Endometrial microvascular endothelial cells (primary cell): Measurements from ENCODE around the gene MYMK. TPM values are rescaled to one million over a fixed set of nuclear protein-coding genes. Genes with fewer than 3 reads are reported as not detected.

ENCODE experiments used
- in situ Hi-C: cut with HindIII; loops from 2 replicates; pipeline ENCODE4 v1.10.0; 2017; ENCODE audit warnings: low sequenced_read_pairs, low pct_unique_long_range_greater_than_20kb; ENCODE audit errors: inconsistent ontology term
- total RNA-seq: library from RNA; depleted of rRNA; stranded (reverse); fragments of >200 nt; gene quantifications from one replicate; pipeline ENCODE4 v1.2.3, GENCODE V29; 2015; ENCODE audit errors: inconsistent ontology term

Gene MYMK
- total RNA-seq, 1 donor from 2014 or later = not detected

DNA sequence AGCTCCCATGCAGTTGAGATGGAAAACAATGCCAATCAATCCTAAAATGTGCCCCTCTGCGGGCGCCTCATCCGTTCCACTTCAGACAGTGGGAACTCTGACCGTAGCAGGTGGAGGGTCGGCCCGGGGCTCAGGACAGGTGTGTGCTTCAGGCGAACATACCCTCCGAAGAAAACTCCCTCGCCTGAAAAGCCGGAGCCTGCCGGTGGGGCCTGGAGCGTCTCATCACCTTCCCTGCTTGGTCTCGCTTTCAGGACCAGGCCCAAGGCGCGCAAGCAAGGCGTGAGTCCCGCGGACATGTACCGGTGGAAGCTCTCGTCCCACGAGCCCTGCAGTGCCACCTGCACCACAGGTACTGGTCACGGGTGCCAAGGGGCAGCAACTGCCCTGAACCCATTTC lies 36.2 kb upstream of the MYMK start:
- in situ Hi-C loops = no loop called here

DNA sequence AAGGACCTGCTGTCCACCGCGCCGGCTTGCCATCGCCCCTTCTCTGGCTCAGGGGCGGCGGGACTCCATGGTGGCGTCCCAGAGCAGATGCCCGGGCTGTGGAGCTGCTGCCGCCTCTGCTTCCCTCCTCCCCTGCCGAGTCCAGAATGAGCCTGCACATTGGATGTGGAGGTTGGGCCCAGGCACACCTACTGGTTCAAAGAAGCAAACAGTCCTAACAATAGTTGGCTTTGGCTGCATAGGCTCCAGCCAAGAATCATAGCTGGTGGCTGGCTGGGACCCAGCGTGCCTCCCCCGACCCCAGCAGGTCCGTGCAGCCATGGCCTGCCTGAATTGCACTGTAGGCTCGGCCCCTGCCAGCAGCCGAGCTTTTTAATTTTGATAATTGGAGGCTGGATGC lies 35.6 kb upstream of the MYMK start:
- in situ Hi-C loops = no loop called here

DNA sequence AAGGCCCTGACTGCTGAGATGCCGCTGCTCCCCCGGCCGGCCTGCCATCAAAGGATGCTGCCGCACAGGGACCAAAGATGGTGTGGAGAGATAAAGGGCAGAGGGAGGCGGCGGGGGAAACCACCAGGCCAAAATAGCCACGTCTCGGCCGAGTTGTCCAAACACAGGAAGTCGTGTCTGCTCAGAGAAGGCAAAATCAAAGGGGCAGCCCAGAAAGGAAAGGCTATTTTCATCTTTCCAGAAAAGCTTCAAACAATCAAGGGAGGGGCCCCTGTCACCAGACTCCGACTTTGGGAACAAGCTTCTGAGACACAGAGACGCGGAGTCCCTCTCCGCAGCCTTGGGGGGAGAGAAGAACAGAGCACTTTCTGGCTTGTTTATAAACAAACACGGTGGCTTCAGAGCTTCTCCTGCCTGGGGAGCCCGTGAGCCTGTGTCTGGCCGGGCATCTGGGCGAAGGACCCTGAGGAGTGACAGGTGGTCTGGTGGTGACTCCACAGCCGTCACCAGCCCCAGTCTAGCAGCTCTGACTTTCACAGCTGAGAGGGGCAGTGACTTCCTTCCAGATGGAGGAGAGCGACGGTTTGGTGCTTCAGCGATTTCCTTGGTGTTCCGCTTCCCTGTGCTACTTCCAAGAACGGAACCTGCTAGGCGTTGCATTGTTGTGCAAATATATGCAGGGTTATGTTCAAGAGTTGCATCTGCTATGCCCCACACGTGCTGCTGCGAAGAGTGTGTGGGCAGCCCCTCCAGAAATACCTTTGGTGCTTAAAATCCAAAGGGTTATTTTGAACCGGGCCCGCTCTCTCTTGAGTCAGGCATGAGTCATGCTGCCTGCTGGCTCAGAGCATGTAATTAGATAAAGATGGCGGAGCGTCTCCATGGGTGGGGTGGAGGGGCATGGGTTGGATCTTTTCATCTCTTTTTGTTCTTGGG lies 33.7 kb upstream of the MYMK start:
- in situ Hi-C loops = no loop called here

DNA sequence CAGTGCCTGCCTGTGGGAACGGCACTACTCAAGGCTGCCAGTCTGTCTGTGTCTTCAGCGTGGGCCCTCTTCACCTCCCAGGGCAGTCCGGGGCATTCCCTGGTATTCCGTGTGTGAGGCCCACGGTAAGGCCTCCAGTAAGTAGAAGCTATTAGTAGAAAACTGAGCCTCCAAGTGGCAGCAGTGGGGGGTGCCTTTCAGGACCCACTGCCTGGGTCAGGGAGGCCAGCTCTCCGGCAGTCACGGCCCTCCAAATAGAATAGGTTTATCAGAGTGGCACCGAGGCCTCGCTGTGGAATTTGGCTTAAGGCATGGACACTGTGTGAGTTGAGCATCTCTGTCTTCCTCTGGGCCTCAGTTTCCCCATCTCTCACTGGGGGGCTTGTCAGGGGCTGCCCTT lies 32.8 kb upstream of the MYMK start:
- in situ Hi-C loops = no loop called here

DNA sequence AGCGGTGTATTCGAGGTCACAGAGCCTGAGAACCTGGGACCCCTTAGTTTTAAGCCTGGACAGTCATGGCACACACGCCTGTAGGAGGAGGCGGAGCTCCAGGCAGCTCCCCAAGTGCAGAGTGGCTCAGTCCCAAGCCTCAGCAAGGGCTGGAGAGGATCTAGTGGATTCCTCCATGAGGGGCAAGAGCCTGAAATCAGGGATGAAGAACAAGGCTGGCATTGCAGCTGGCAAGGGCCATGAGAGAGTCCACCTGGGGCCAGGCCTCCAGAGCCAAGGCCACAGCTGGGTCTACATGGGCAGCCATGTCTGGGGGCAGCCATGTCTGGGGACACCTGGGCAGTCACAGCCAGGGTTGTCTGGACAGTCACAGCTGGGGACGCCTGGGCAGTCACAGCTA lies 31.6 kb upstream of the MYMK start:
- in situ Hi-C loops = no loop called here

DNA sequence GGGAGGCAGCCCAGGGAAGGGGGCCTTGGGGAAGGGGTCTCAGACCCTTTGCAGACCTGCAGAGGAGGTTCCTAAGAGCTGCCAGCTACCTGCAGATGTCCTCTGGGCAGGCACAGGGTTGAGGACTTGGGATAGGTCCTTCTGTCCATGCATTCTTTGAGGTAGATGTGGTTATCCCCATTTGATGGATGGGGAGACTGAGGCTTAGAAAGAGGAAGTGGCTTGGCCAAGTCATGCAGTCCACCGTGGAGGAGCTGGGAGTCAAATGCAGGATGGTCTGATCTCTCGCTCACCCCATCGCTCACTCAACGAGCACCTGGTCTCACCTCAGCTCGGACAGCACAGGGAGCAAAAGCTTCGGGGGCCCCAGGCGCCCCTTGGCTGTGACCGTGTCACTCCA lies 30.0 kb upstream of the MYMK start:
- in situ Hi-C loops = no loop called here

DNA sequence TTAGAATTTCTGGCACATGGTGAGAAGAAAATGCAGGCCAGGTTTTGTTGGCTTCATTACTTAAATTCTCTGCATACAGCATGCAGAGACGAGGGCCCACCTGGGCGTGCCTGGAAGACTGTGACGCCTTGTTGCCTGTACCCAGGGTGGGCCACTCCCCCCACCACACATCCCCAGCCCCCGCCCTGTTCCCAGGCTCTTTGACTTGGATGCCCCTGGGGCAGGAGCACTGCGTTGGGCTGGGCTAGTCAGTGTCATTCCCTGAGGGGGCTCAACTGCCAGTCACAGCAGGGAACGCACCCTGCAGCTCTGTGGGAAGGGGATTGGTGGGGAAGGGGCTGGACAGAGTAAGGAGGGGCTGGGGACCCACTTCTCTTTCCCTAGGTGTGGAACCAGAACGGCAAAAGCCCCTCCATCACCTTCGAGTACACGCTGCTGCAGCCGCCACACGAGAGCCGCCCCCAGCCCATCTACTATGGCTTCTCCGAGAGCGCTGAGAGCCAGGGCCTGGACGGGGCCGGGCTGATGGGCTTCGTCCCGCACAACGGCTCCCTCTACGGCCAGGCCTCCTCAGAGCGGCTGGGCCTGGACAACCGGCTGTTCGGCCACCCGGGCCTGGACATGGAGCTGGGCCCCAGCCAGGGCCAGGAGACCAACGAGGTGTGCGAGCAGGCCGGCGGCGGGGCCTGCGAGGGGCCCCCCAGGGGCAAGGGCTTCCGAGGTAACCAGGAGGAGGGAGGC lies 29.4 kb upstream of the MYMK start:
- in situ Hi-C loops = no loop called here

DNA sequence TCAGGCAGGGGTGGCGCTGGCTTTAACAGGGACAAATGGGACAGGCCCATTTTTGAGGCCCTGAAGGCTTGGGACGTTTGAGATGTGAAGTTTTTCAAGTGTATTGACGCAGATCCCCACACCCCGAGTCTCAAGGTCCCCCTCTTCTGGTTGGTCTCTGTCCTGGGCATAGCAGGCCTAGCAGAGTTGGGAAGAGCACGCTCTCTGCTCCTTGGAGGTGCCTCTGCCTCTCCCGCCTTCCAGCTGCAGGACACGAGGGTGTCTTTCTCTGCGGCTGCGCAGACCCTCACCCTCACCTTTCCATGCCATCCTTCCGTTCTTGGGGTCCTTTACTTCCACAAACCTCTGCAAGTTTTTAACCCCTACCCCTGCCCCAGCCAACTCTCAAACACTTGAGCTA lies 28.4 kb upstream of the MYMK start:
- in situ Hi-C loops = no loop called here

DNA sequence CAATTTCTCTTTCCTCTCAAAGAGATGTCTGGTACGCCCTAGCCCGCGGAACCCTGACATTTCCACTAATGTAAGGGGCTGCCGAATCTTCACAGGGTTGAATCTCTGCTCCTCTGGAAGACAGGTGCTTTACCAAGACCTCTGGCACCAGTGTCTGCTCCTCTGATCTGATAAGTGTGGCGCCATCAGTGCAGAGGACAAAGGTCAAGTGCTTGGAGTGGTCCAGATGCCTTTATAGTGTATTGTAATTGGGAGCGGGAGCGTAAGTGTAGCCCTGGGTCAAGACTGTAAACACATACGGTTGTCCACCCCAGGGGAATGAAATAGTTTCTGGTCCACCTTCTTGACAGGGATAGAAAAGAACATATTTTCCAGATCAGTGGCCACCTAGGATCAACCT lies 27.5 kb upstream of the MYMK start:
- in situ Hi-C loops = no loop called here

DNA sequence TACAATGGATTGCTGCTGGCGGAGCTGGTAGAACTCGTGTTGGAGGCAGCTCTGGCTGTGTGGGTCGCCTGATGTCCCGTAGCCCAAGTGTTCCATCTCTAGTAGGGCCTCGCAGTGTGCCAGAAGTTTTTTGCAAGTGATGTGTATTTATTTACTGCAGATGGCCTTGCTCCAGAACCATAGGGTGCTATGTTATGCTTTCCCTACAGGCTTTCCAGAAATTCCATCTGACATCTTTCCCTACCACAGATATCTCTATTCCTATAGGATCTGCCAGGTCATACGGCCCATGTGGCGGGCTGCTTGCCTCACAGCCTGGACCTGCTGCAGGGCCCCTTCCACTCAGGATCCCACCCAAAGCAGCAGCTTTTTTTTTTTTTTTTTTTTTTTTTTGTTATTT lies 26.7 kb upstream of the MYMK start:
- in situ Hi-C loops = no loop called here

DNA sequence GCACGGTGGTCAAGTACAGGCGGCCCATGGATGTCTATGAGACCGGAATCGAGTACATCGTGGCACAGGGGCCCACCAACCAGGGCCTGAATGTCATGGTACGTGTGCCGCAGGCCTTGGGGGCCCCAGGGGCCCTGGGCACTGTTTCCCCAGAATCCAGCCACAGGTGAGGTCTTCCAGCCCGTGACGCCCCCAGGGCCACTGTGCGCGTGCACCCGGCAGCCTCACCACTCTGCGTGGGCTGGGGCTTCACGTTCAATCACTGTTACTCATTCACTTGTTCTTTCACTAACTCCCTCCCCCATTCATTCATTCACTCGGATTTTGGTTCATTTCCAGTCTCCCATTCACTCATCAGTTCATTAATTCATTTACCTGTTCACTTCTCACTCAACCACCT lies 22.4 kb upstream of the MYMK start:
- in situ Hi-C loops = no loop called here

DNA sequence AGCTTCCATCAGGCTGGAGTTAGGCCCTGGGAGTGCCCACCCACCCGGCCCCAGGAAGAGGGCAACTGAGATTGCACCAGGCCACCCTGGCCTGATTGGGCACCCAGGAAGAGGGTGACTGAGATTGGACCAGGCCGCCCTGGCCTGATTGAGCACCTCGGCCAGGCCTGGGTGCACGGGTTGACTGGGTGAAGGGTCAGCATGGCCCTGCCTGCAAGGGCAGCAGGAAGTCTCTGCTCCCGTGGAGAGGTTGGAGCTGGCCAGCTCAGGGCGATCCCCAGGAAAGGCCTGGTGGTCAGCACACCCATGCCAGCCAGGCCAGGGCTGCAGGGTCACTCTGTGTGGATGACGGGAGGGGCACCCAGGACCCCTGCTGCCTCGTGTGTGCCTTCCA lies 21.5 kb upstream of the MYMK start:
- in situ Hi-C loops = no loop called here

DNA sequence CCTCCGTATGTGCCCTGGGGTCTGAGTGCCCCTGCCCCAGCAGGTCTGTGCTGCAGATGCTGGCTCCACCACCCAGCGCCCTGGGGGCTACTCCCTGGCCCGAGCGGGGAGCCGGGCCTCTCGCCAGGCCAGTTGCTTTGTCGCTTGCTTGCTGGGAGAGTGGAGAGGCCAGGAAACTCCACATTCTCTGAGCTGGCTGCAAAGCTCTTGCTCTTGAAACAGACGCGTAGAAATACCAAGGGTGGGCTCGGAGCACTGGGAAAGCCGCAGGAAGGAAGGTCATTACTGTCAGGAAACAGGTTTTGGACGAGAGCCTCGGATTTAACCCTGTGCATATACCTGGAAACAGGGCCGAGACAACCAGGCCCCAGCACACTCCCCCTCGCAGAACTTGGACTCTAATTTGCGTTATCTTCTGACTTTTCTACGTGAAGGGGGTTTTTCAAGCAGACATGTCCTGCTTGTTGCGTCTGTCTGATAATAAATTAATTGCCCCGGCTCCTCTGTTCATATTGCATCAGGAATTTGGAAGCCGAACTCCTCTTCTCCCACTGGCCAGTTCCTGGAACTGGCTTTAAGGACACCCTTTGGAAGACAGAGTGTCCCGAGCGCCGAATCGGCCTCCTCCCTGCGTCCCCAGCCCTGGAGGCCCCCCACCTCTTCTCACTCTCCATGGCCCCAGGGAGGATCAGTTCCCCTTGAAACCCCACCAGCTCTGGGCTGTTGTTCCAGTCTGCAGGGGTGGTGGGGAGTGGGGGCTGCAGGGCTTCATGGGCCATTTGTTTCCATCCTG lies 20.9 kb upstream of the MYMK start:
- in situ Hi-C loops = no loop called here

DNA sequence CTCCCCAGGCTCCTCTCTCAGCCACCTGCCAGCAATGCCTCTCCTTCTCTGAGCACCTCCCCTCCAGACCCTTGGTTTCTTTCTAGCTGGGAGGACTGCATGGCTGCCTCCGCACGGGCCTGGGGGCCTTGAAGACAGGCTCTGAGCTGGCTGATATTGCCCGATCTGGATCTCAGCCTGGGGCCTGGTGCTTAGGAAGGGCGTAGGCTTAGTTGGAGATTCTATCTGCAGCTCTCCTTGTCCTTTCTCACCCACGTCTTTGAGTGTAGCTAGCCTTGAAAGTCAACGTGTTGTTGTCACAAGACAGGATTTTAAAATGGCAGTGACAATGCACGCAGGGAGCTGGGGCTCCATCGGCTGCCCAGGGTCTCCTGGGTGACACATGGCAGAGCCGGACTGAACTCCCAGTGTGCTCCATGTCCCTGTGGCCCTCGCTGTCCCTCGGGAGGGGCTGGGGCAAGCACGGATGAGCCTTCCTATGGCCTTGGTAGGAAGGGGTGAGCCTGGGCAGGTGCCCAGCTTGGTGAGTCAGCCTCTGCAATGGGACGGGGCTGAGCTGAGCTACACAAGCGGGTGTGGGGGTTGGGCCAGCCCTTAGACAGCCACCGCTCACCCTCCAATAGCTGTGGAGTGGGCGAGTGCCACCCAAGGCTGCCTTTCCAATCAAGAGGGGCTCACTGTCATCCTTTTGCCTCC lies 19.2 kb upstream of the MYMK start:
- in situ Hi-C loops = no loop called here

DNA sequence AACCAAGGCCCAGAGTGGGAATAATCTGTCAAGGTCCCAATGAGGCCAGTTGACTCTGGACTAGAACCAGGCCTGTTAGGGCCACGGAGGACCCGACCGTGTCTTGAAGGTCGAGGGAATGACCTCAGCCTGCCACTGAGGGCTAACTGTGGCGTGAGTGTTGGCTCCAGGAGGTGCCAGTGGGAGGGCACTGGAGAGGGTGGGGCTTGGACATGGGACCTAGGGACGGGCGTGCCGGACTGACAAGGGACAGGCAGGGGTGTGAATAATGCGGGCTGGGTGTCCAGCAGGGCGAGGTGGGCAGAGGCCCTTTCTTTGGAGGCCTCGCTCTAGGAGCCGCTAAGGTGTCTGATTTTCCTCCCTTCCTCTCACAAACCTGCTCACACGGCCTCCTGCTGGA lies 17.2 kb upstream of the MYMK start:
- in situ Hi-C loops = no loop called here

DNA sequence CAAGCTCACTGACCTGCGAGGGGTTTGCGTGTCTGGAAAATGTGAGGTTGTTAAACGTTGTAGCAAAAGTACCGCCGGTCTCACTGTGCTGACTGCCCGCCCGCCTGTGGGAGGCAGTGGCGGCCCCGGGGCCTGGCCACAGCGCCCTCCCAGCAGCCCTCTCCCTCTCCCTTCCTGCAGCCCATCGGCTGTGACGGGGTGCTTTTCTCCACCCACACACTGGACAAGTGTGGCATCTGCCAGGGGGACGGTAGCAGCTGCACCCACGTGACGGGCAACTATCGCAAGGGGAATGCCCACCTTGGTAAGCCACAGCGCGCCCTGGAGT lies 15.9 kb upstream of the MYMK start:
- in situ Hi-C loops = no loop called here

DNA sequence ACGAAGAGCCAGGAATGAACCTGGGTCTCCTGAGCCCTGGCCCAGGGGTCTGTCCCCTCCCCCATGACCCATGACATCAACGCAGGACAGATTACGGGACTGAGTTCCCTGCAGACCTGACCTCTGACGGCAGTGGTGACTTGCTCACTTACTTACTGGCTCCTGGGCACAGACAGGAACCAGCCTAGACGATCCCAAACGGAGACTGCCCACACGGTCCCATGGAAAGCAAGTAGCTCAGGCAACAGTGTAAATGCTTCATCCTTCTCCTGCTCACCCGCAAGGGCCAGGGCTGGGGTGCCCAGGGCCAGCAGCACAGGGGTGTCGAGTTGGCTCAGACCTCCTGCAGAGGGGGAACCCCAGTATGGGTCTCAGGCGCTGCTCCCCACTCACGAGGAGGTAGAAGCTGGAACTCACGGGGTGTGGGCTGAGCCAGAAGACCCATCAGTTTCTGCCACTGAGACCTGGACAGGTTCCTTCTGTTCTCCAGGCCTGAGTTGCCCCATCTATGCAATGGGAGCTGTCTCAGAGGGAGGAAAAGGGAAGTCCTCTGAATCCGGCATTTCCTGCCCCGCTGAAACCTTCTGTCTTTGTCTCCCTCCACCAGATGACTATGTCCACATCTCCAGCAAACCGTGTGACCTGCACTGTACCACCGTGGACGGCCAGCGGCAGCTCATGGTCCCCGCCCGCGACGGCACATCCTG lies 15.4 kb upstream of the MYMK start:
- in situ Hi-C loops = no loop called here
